CD8-positive, alpha-beta memory T cell (primary cell): ENCODE measurements around the gene FBRSL1. TPM values are rescaled to one million over a fixed set of nuclear protein-coding genes. Genes with fewer than 3 reads are reported as not detected.

Experiments used
- CTCF ChIA-PET: fragments of 350-600 bp; sonication (Branson Sonifier 250); formaldehyde crosslinking; loops from one replicate; lab custom pipeline; 2021; ENCODE audit warnings: antibody characterized with exemption; lab: Charles Lee
- POLR2A ChIA-PET: fragments of 350-600 bp; sonication (Branson Sonifier 250); formaldehyde crosslinking; loops from one replicate; lab custom pipeline; 2021; ENCODE audit warnings: antibody characterized with exemption; lab: Charles Lee
- DNase-seq, 5 donors: peaks; one replicate each; pipeline versions ENCODE4 v3.0.0 to v3.0.0-alpha.2; 2020 to 2022; ENCODE audit warnings: mixed read lengths in 1 of 5
- H3K27ac ChIP-seq: one replicate; pipeline ENCODE4 v1.7.0; 2013; ENCODE audit warnings: low read depth, mild to moderate bottlenecking, low read length, moderate library complexity
- H3K27me3 ChIP-seq: 2 replicates; pipeline ENCODE4 v1.7.0; 2013; ENCODE audit warnings: low read length, mild to moderate bottlenecking; ENCODE audit not compliant: insufficient read depth, poor library complexity, severe bottlenecking
- H3K36me3 ChIP-seq: 2 replicates; pipeline ENCODE4 v1.7.0; 2013; ENCODE audit warnings: mild to moderate bottlenecking, low read length, moderate library complexity; ENCODE audit not compliant: insufficient read depth
- H3K4me1 ChIP-seq: 2 replicates; pipeline ENCODE4 v1.7.0; 2013; ENCODE audit warnings: mild to moderate bottlenecking, low read length, moderate library complexity; ENCODE audit not compliant: insufficient read depth
- H3K4me3 ChIP-seq: 2 replicates; pipeline ENCODE4 v1.7.0; 2013; ENCODE audit warnings: mild to moderate bottlenecking, low read length
- H3K9me3 ChIP-seq: 2 replicates; pipeline ENCODE4 v1.7.0; 2013; ENCODE audit warnings: mild to moderate bottlenecking, low read length
- H3K27ac Mint-ChIP-seq, 8 donors: one replicate each; pipeline ENCODE4 v1.8.0; 2020 to 2021; ENCODE audit warnings: mixed read lengths in 8 of 8, mild to moderate bottlenecking in 6 of 8, inconsistent platforms in 3 of 8, moderate library complexity in 3 of 8
- H3K27me3 Mint-ChIP-seq, 2 donors: one replicate each; pipeline ENCODE4 v1.8.0; 2020 to 2021; ENCODE audit warnings: mixed read lengths in 2 of 2, mild to moderate bottlenecking in 1 of 2, moderate library complexity in 1 of 2
- H3K36me3 Mint-ChIP-seq, 3 donors: one replicate each; pipeline ENCODE4 v1.8.0; 2020 to 2021; ENCODE audit warnings: mixed read lengths in 3 of 3, inconsistent platforms in 1 of 3, mild to moderate bottlenecking in 1 of 3
- H3K4me1 Mint-ChIP-seq, 3 donors: one replicate each; pipeline ENCODE4 v1.8.0; 2020 to 2021; ENCODE audit warnings: mixed read lengths in 3 of 3, inconsistent platforms in 1 of 3, mild to moderate bottlenecking in 1 of 3
- H3K4me3 Mint-ChIP-seq, 7 donors: one replicate each; pipeline ENCODE4 v1.8.0; 2020 to 2021; ENCODE audit warnings: mixed read lengths in 7 of 7, mild to moderate bottlenecking in 6 of 7, moderate library complexity in 4 of 7, inconsistent platforms in 2 of 7
- H3K9me3 Mint-ChIP-seq, 5 donors: one replicate each; pipeline ENCODE4 v1.8.0; 2020 to 2022; ENCODE audit warnings: mixed read lengths in 5 of 5, mild to moderate bottlenecking in 3 of 5, moderate library complexity in 2 of 5, inconsistent platforms in 1 of 5
- polyA plus RNA-seq: library from polyadenylated mRNA; unstranded; fragments of 300-500 nt; fragmentation: Illumina TruSeq; gene quantifications from one replicate; pipeline ENCODE4 v1.2.3, GENCODE V29; 2021
- total RNA-seq, 2 experiments: library from RNA; stranded (reverse); gene quantifications; one replicate each; pipeline ENCODE4 v1.2.3, GENCODE V29; 2021

Gene FBRSL1
- total and polyA plus RNA-seq, 3 experiments from 2014 or later = 1.4 to 62.1 (median 58.1) TPM

DNA sequence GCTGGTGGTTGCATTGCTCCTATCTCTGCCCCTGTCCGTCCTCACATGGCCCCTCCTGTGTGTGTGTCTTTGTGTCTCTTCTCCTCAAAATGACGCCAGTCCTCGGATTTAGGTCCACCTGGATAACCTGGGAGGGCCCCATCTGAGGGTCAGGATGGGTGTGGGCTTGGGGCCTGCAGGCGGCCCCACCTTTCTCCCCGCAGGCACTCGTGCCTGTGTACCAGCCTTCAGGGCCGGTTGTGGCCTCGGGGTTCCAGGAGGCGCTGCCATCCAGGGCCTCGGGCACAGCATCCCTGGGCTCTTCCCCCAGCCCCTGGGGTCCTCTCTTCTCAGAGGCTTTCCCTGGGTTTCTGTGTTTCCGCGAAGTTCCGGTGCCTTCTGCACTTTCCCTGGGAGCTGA lies 65.7 kb downstream of the FBRSL1 start:
- H3K9me3 ChIP-seq = no peaks in the 10 kb centered on the region

DNA sequence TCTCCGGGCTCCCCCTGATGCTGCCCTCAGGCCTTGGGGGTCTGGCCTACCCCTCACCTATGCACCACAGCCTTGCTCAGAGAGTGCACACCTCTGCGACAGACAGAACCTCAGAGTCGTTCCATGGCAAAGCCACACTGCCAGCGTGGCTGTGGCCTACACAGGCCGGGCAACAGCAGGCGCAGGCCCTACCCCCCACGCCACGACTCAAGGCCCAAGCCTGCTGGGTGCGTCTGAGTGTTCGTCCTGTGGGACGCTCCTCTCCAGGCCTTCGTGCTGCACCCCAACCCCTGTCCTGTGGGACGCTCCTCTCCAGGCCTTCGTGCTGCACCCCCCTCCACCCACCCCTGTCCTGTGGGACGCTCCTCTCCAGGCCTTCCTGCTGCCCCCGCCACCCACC lies 66.3 kb downstream of the FBRSL1 start:
- Histone ChIP-seq H3K4me3 (no peak overlapping the region), H3K9me3 (no peaks in the 10 kb centered on the region), H3K4me1 (peaks cover 21% of the 10 kb centered on the region), H3K36me3 (no peaks in the 10 kb centered on the region), H3K27me3 (no peaks in the 10 kb centered on the region), H3K27ac (no peak overlapping the region)
- CTCF ChIA-PET = no interaction called here
- Mint-ChIP-seq H3K4me3 (no peak overlapping the region), H3K9me3 (no peaks in the 10 kb centered on the region), H3K4me1 (peaks cover 8 to 30% (median 11%) of the 10 kb centered on the region in 3 donors), H3K27me3 (peaks cover 8 to 16% of the 10 kb centered on the region in 2 donors), H3K27ac (no peak overlapping the region), H3K36me3 (peaks cover 0 to 24% (median 6%) of the 10 kb centered on the region in 3 donors)
- POLR2A ChIA-PET = no interaction called here
- DNase-seq = no peak

More for the DNA sequence above, 65.7 kb downstream of the FBRSL1 start:
- Histone ChIP-seq H3K27me3 (no peaks in the 10 kb centered on the region), H3K4me1 (peaks cover 16% of the 10 kb centered on the region), H3K36me3 (no peaks in the 10 kb centered on the region), H3K4me3 (no peak overlapping the region), H3K27ac (no peak overlapping the region)
- ChIA-PET POLR2A (no interaction called here), CTCF (no interaction called here)
- no peak overlapping the region for H3K27ac Mint-ChIP-seq
- H3K9me3 Mint-ChIP-seq = no peaks in the 10 kb centered on the region
- peaks cover 8 to 24% (median 11%) of the 10 kb centered on the region in 3 donors for H3K4me1 Mint-ChIP-seq
- no peak for DNase-seq
- no peak overlapping the region for H3K4me3 Mint-ChIP-seq
- peaks cover 8 to 16% of the 10 kb centered on the region in 2 donors for H3K27me3 Mint-ChIP-seq
- peaks cover 0 to 27% (median 6%) of the 10 kb centered on the region in 3 donors for H3K36me3 Mint-ChIP-seq

DNA sequence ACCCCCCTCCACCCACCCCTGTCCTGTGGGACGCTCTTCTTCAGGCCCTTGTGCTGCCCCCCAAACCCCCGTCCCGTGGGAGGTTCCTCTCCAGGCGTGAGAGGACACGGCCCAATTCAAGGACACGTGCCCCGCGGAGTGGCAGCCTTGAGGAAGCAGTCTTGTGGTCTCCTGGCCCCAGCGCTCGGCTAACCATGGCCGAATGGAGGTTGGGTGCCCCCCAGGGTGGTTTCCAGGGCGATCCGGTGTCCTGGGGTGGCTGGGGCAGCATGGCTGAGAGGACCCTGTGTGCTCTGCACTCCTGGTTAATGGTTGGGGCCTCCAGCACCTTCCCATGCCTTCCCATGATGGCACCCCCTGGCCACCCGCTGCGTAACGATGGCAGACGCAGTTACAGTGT lies 66.8 kb downstream of the FBRSL1 start:
- Mint-ChIP-seq H3K4me1 (peaks cover 8 to 30% (median 11%) of the 10 kb centered on the region in 3 donors), H3K27me3 (peaks cover 8 to 16% of the 10 kb centered on the region in 2 donors), H3K36me3 (peaks cover 0 to 23% (median 6%) of the 10 kb centered on the region in 3 donors), H3K27ac (no peak overlapping the region), H3K9me3 (no peaks in the 10 kb centered on the region), H3K4me3 (peak overlapping the region in 1 of 7 donors; percentile 66)
- Histone ChIP-seq H3K36me3 (no peaks in the 10 kb centered on the region), H3K27ac (no peak overlapping the region), H3K4me1 (peaks cover 26% of the 10 kb centered on the region), H3K9me3 (no peaks in the 10 kb centered on the region), H3K27me3 (no peaks in the 10 kb centered on the region), H3K4me3 (no peak overlapping the region)
- ChIA-PET POLR2A (no interaction called here), CTCF (no interaction called here)
- DNase-seq = no peak

- H3K36me3 Mint-ChIP-seq = peaks cover 0 to 17% (median 6%) of the 10 kb centered on the region in 3 donors
- H3K9me3 ChIP-seq = no peaks in the 10 kb centered on the region
- no peak overlapping the region for H3K27ac Mint-ChIP-seq
- no peak for DNase-seq
- peaks cover 8 to 30% (median 11%) of the 10 kb centered on the region in 3 donors for H3K4me1 Mint-ChIP-seq
- H3K27ac ChIP-seq = no peak overlapping the region
- H3K27me3 Mint-ChIP-seq = peaks cover 8 to 16% of the 10 kb centered on the region in 2 donors
- CTCF ChIA-PET = no interaction called here
- H3K4me1 ChIP-seq = peaks cover 26% of the 10 kb centered on the region
- no peaks in the 10 kb centered on the region for H3K27me3 ChIP-seq
- no peak overlapping the region for H3K4me3 Mint-ChIP-seq
- POLR2A ChIA-PET = no interaction called here
- H3K9me3 Mint-ChIP-seq = no peaks in the 10 kb centered on the region
- no peak overlapping the region for H3K4me3 ChIP-seq
- no peaks in the 10 kb centered on the region for H3K36me3 ChIP-seq
These were observed 67.5 kb downstream of the FBRSL1 start for GRCh38 chr12:132557291-132558015.

DNA sequence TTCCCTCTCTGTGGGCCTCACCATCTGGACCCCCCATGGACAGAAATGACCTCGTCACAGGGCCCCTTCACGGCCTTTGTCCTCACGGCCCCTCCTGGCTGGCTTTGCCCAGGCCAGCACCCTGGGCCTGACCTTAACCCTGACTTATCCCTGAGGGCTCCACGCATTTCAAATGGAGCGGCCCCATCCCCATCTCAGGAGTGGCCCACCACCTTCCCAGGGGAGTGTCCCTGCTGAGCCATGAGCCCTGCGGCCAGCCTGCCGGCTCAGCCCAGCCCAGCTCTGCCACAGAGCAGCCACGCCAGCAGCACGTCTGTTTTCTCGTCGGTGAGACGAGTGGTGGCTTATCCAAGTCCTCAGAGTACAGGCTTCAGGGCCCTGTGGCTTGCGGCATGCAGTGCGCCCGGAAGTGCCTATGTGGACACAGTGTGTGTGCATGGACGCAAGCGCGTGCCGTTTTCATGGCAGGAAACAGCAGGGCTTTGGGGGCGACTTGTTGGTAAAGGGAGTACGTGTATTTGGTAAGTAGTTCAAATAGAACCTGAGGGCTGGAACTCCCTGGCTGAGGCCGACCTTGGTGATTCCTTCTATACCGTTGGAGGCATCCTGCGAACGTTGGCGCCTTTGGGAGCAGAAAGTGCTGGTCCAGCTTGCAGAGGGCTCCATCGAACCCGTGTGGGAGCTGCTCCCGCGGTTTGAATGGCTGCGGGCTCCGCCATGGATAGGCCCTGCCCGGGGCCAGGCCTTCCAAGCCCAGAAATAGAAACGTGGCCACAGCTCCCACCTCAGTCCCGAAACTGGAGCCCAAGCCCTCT lies 68.3 kb downstream of the FBRSL1 start:
- H3K27me3 ChIP-seq = no peaks in the 10 kb centered on the region
- peaks cover 0 to 15% (median 6%) of the 10 kb centered on the region in 3 donors for H3K36me3 Mint-ChIP-seq
- H3K4me1 Mint-ChIP-seq = peaks cover 8 to 30% (median 11%) of the 10 kb centered on the region in 3 donors
- no peak overlapping the region for H3K4me3 ChIP-seq
- peak overlapping the region; percentile 37 to 87 (median 60) for H3K4me3 Mint-ChIP-seq
- H3K27ac Mint-ChIP-seq = peak overlapping the region in 1 of 8 donors; percentile 33
- peaks cover 26% of the 10 kb centered on the region for H3K4me1 ChIP-seq
- no peaks in the 10 kb centered on the region for H3K9me3 ChIP-seq
- peaks cover 8 to 16% of the 10 kb centered on the region in 2 donors for H3K27me3 Mint-ChIP-seq
- ChIA-PET POLR2A (no interaction called here), CTCF (no interaction called here)
- no peak overlapping the region for H3K27ac ChIP-seq
- no peaks in the 10 kb centered on the region for H3K9me3 Mint-ChIP-seq
- DNase-seq = no peak
- H3K36me3 ChIP-seq = no peaks in the 10 kb centered on the region

GRCh38 chr12:132558861-132559623 lies 69.1 kb downstream of the FBRSL1 start:
- DNase-seq = peak in 1 of 5 donors; percentile 19
- Histone ChIP-seq H3K4me1 (peaks cover 26% of the 10 kb centered on the region), H3K9me3 (no peaks in the 10 kb centered on the region), H3K27ac (no peak overlapping the region), H3K4me3 (no peak overlapping the region), H3K27me3 (no peaks in the 10 kb centered on the region), H3K36me3 (no peaks in the 10 kb centered on the region)
- H3K27me3 Mint-ChIP-seq = peaks cover 5 to 16% of the 10 kb centered on the region in 2 donors
- peak overlapping the region in 1 of 8 donors; percentile 15 for H3K27ac Mint-ChIP-seq
- H3K36me3 Mint-ChIP-seq = peaks cover 0 to 10% (median 5%) of the 10 kb centered on the region in 3 donors
- no peaks in the 10 kb centered on the region for H3K9me3 Mint-ChIP-seq
- peaks cover 8 to 33% (median 13%) of the 10 kb centered on the region in 3 donors for H3K4me1 Mint-ChIP-seq
- H3K4me3 Mint-ChIP-seq = peak overlapping the region; percentile 69 to 87 (median 75)
- CTCF ChIA-PET = interaction anchor here (2.4 kb wide), 1 partner anchor 144 kb away, joined by 10 read pairs; no protein-coding TSS in a partner anchor
- POLR2A ChIA-PET = interaction anchor here (0.6 kb wide), 1 partner anchor 369 kb away, joined by 3 read pairs; no protein-coding TSS in a partner anchor

DNA sequence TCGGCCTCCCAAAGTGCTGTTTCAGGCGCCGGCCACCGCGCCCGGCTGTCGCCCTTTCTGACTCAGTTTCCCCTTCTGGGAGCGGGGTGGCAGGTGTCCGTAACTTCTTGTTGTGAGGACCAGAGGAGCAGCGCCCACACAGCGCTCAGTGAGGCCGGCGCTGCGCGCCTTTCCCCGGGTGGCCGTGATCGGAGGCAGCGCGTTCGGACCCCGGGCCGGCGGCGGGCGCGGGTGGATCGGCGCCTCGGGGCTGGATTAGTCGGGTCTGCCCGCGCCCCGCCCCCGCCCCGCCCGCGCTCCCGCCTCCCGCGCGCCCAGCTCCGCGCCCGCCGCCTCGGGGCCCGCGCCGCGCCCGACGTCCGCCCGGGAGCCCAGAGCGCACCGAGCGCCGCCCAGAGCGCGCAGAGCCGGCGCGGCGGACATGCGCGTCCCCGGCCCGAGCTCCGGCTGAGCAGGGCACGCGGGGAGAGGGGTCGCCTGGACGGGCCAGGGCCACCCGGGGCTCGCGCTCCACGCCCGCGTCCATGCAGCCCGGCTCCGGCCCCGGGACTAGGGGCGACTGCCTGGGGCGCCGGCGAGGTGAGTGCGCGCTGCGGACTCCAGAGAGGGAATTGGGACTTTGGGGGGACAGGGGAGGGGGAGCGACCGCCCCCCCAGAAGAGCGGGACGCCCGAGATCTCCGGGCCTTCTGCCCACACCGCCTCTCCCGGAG lies 69.9 kb downstream of the FBRSL1 start:
- peaks cover 5 to 16% of the 10 kb centered on the region in 2 donors for H3K27me3 Mint-ChIP-seq
- H3K27me3 ChIP-seq = no peaks in the 10 kb centered on the region
- peak overlapping the region in 5 of 7 donors; percentile 69 to 87 (median 75) for H3K4me3 Mint-ChIP-seq
- DNase-seq = no peak
- no peaks in the 10 kb centered on the region for H3K9me3 Mint-ChIP-seq
- peaks cover 26% of the 10 kb centered on the region for H3K4me1 ChIP-seq
- H3K27ac Mint-ChIP-seq = no peak overlapping the region
- CTCF ChIA-PET = interaction anchor here (2.4 kb wide), 1 partner anchor 145 kb away, joined by 10 read pairs; no protein-coding TSS in a partner anchor
- H3K36me3 ChIP-seq = no peaks in the 10 kb centered on the region
- H3K4me1 Mint-ChIP-seq = peaks cover 8 to 33% (median 13%) of the 10 kb centered on the region in 3 donors
- POLR2A ChIA-PET = no interaction called here
- H3K27ac ChIP-seq = no peak overlapping the region
- H3K36me3 Mint-ChIP-seq = peaks cover 0 to 8% (median 5%) of the 10 kb centered on the region in 3 donors
- no peak overlapping the region for H3K4me3 ChIP-seq
- no peaks in the 10 kb centered on the region for H3K9me3 ChIP-seq
